H9 (cell line): Measurements from ENCODE around the gene METTL1. TPM values are rescaled to one million over a fixed set of nuclear protein-coding genes. Genes with fewer than 3 reads are reported as not detected.

Experiments used
- DNase-seq: peaks from one replicate; pipeline ENCODE4 v3.0.0-alpha.2; 2017
- H2AFZ ChIP-seq: one replicate; pipeline ENCODE4 v1.6.1; 2013; ENCODE audit warnings: mild to moderate bottlenecking, low read length, control low read depth, moderate library complexity
- H2AK5ac ChIP-seq: 2 replicates; pipeline ENCODE4 v1.6.1; 2013; ENCODE audit warnings: low read length, control low read depth, mixed read lengths; ENCODE audit not compliant: insufficient read length
- H2BK120ac ChIP-seq: one replicate; pipeline ENCODE4 v1.6.1; 2013; ENCODE audit warnings: low read depth, mild to moderate bottlenecking, low read length, control low read depth, inconsistent platforms; ENCODE audit not compliant: poor library complexity, severe bottlenecking
- H2BK12ac ChIP-seq: 2 replicates; pipeline ENCODE4 v1.6.1; 2013; ENCODE audit warnings: low read length, control low read depth, mixed read lengths, low read depth; ENCODE audit not compliant: insufficient read length
- H2BK15ac ChIP-seq: 2 replicates; pipeline ENCODE4 v1.6.1; 2013; ENCODE audit warnings: low read depth, low read length, control low read depth
- H2BK20ac ChIP-seq: one replicate; pipeline ENCODE4 v1.6.1; 2013; ENCODE audit warnings: low read depth, mild to moderate bottlenecking, low read length, control low read depth, inconsistent platforms; ENCODE audit not compliant: poor library complexity, severe bottlenecking
- H2BK5ac ChIP-seq: 2 replicates; pipeline ENCODE4 v1.6.1; 2013; ENCODE audit warnings: low read length, control low read depth, mixed read lengths; ENCODE audit not compliant: insufficient read length
- H3K14ac ChIP-seq: 2 replicates; pipeline ENCODE4 v1.6.1; 2013; ENCODE audit warnings: low read length, control low read depth; ENCODE audit not compliant: insufficient read depth
- H3K18ac ChIP-seq: 2 replicates; pipeline ENCODE4 v1.6.1; 2013; ENCODE audit warnings: low read depth, mild to moderate bottlenecking, mixed read lengths, low read length, control low read depth; ENCODE audit not compliant: insufficient read length
- H3K23ac ChIP-seq: 2 replicates; pipeline ENCODE4 v1.6.1; 2013; ENCODE audit warnings: low read length, control low read depth, mixed read lengths, low read depth; ENCODE audit not compliant: insufficient read length
- H3K23me2 ChIP-seq: 2 replicates; pipeline ENCODE4 v1.6.1; 2013; ENCODE audit warnings: low read depth, mild to moderate bottlenecking, mixed read lengths, low read length, control low read depth; ENCODE audit not compliant: insufficient read length, poor library complexity, severe bottlenecking
- H3K27ac ChIP-seq: 2 replicates; pipeline ENCODE4 v1.5.1; 2013; ENCODE audit warnings: low read length, control low read depth, mixed read lengths, low read depth; ENCODE audit not compliant: insufficient read length
- H3K27me3 ChIP-seq: 2 replicates; pipeline ENCODE4 v1.6.1; 2013; ENCODE audit warnings: low read length, control low read depth, inconsistent platforms; ENCODE audit not compliant: insufficient read depth
- H3K4ac ChIP-seq: 2 replicates; pipeline ENCODE4 v1.6.1; 2013; ENCODE audit warnings: low read depth, mild to moderate bottlenecking, control low read depth, inconsistent platforms, low read length, moderate library complexity
- H3K4me1 ChIP-seq: 2 replicates; pipeline ENCODE4 v1.6.1; 2013; ENCODE audit warnings: low read length, control low read depth, inconsistent platforms; ENCODE audit not compliant: insufficient read depth
- H3K4me2 ChIP-seq: 2 replicates; pipeline ENCODE4 v1.6.1; 2013; ENCODE audit warnings: low read length, control low read depth, mixed read lengths; ENCODE audit not compliant: insufficient read length, insufficient read depth
- H3K56ac ChIP-seq: 2 replicates; pipeline ENCODE4 v1.6.1; 2013; ENCODE audit warnings: low read depth, mild to moderate bottlenecking, mixed read lengths, low read length, control low read depth; ENCODE audit not compliant: insufficient read length
- H3K79me1 ChIP-seq: 2 replicates; pipeline ENCODE4 v1.6.1; 2013; ENCODE audit warnings: low read depth, mild to moderate bottlenecking, moderate library complexity, low read length, control low read depth, inconsistent platforms; ENCODE audit not compliant: insufficient read depth, poor library complexity, severe bottlenecking
- H3K79me2 ChIP-seq: 2 replicates; pipeline ENCODE4 v1.6.1; 2013; ENCODE audit warnings: low read length, control low read depth, inconsistent platforms; ENCODE audit not compliant: insufficient read depth
- H3K9ac ChIP-seq: 2 replicates; pipeline ENCODE4 v1.6.1; 2013; ENCODE audit warnings: low read length, control low read depth, mixed read lengths; ENCODE audit not compliant: insufficient read length; ENCODE audit errors: extremely low read depth
- H3K9me3 ChIP-seq: one replicate; pipeline ENCODE4 v1.6.1; 2013; ENCODE audit warnings: low read depth, low read length, inconsistent platforms; ENCODE audit not compliant: control insufficient read depth
- H3T11ph ChIP-seq: one replicate; pipeline ENCODE4 v1.6.1; 2013; ENCODE audit warnings: mild to moderate bottlenecking, low read length, control low read depth, inconsistent platforms
- H4K20me1 ChIP-seq: one replicate; pipeline ENCODE4 v1.6.1; 2013; ENCODE audit not compliant: control insufficient read depth, insufficient read length, insufficient read depth
- H4K5ac ChIP-seq: 2 replicates; pipeline ENCODE4 v1.6.1; 2013; ENCODE audit warnings: low read depth, mild to moderate bottlenecking, mixed read lengths, low read length, control low read depth; ENCODE audit not compliant: insufficient read length
- H4K8ac ChIP-seq: replicated peaks from 2 replicates; pipeline ENCODE4 v1.6.1; 2013; ENCODE audit warnings: low read length, control low read depth, mixed read lengths, low read depth; ENCODE audit not compliant: insufficient read length
- H4K91ac ChIP-seq: 2 replicates; pipeline ENCODE4 v1.6.1; 2013; ENCODE audit warnings: low read depth, mild to moderate bottlenecking, moderate library complexity, mixed read lengths, low read length, control low read depth; ENCODE audit not compliant: insufficient read length
- H3K27ac Mint-ChIP-seq, 3 experiments: 2 replicates in 2 of 3; 3 replicates in 1 of 3; pipeline ENCODE4 v1.8.0; 2020 to 2021; ENCODE audit warnings: mixed read lengths in 3 of 3, mild to moderate bottlenecking in 1 of 3, moderate library complexity in 1 of 3
- H3K27me3 Mint-ChIP-seq: 2 replicates; pipeline ENCODE4 v1.8.0; 2021; ENCODE audit warnings: low read depth, mild to moderate bottlenecking, moderate library complexity, mixed read lengths
- H3K36me3 Mint-ChIP-seq, 3 experiments: 2 replicates in 2 of 3; 3 replicates in 1 of 3; pipeline ENCODE4 v1.8.0; 2020 to 2021; ENCODE audit warnings: low read depth in 3 of 3, mixed read lengths in 3 of 3; ENCODE audit not compliant: insufficient read depth in 1 of 3
- H3K4me1 Mint-ChIP-seq, 2 experiments: 2 replicates each; pipeline ENCODE4 v1.8.0; 2020; ENCODE audit warnings: mixed read lengths in 2 of 2
- H3K4me3 Mint-ChIP-seq, 2 experiments: 2 replicates in 1 of 2; 3 replicates in 1 of 2; pipeline ENCODE4 v1.8.0; 2020 to 2021; ENCODE audit warnings: mild to moderate bottlenecking in 2 of 2, mixed read lengths in 2 of 2, moderate library complexity in 1 of 2
- H3K9me3 Mint-ChIP-seq, 2 experiments: 2 replicates in 1 of 2; 3 replicates in 1 of 2; pipeline ENCODE4 v1.8.0; 2020; ENCODE audit warnings: mild to moderate bottlenecking in 2 of 2, mixed read lengths in 2 of 2, moderate library complexity in 1 of 2
- CTCF ChIP-seq: fragments of 200-600 bp; sonication (generic); conservative IDR thresholded peaks from 3 replicates; pipeline ENCODE4 v1.8.0; 2021; ENCODE audit warnings: antibody characterized with exemption, mild to moderate bottlenecking
- WGBS: extraction: QIAGEN DNeasy Blood & Tissue Kit; methylation state at CpG from one replicate; pipeline ENCODE4 v1.1.7; 2013; ENCODE audit warnings: missing lambda C conversion rate, low lambda C conversion rate, mixed read lengths; ENCODE audit not compliant: insufficient read length; ENCODE audit errors: extremely low coverage; 5-methylcytosine and 5-hydroxymethylcytosine counted together
- total RNA-seq: library from RNA; stranded (reverse); gene quantifications from 2 replicates; pipeline ENCODE4 v1.2.1, GENCODE V29; 2021

Gene METTL1
- total RNA-seq, 1 experiment from 2014 or later: 58.4 TPM

GRCh38 chr12:57811028-57811755 lies 39.3 kb upstream of the METTL1 start:
- no peak overlapping the region for H2AK5ac ChIP-seq
- no peak overlapping the region for H2BK120ac ChIP-seq
- no peak overlapping the region for H3K14ac ChIP-seq
- H3K4me3 Mint-ChIP-seq: no peak overlapping the region
- no peak for DNase-seq
- no peaks in the 10 kb centered on the region for H3K9me3 ChIP-seq
- H3K18ac ChIP-seq: no peak overlapping the region
- no peak overlapping the region for H4K8ac ChIP-seq
- peaks cover 0 to 9% (median 3%) of the 10 kb centered on the region in 3 experiments; a peak in 4 of 7 replicates for H3K36me3 Mint-ChIP-seq
- H3K79me1 ChIP-seq: no peaks in the 10 kb centered on the region
- no peaks in the 10 kb centered on the region for H3K27me3 ChIP-seq
- H3K4me2 ChIP-seq: no peak overlapping the region
- TF ChIP-seq CTCF: no peak
- H3K27ac Mint-ChIP-seq: no peak overlapping the region
- H2BK20ac ChIP-seq: no peak overlapping the region
- H3K23ac ChIP-seq: no peak overlapping the region
- H3K9ac ChIP-seq: no peak overlapping the region
- H3K4me1 Mint-ChIP-seq: peaks cover 6 to 7% of the 10 kb centered on the region in 2 experiments
- no peak overlapping the region for H2AFZ ChIP-seq
- no peak overlapping the region for H3K4ac ChIP-seq
- H3K27ac ChIP-seq: no peak overlapping the region
- H4K20me1 ChIP-seq: no peaks in the 10 kb centered on the region
- H3T11ph ChIP-seq: no peak overlapping the region
- no peaks in the 10 kb centered on the region for H3K79me2 ChIP-seq
- H3K56ac ChIP-seq: no peak overlapping the region
- H2BK15ac ChIP-seq: no peak overlapping the region
- H3K23me2 ChIP-seq: no peaks in the 10 kb centered on the region
- H2BK5ac ChIP-seq: no peak overlapping the region
- H4K5ac ChIP-seq: no peak overlapping the region
- H4K91ac ChIP-seq: no peak overlapping the region
- H3K9me3 Mint-ChIP-seq: no peaks in the 10 kb centered on the region
- no peak overlapping the region for H2BK12ac ChIP-seq
- WGBS: no CpG with 5 or more reads among the region's 10 CpGs
- no peaks in the 10 kb centered on the region for H3K4me1 ChIP-seq
- H3K27me3 Mint-ChIP-seq: no peaks in the 10 kb centered on the region
